Progenitor cell of endocrine pancreas (in vitro differentiated cells): ENCODE results near the gene SYT2. TPM values are rescaled to one million over a fixed set of nuclear protein-coding genes. Genes with fewer than 3 reads are reported as not detected.
"Not testable (repeated sequence)": the region's sequence is repeated elsewhere in the genome, so short reads cannot be mapped to it uniquely, and the experiment has no call there.

Experiments
- DNase-seq: peaks from one replicate; pipeline ENCODE4 v3.0.0; 2021; ENCODE audit warnings: low spot score; ENCODE audit not compliant: unreplicated experiment
- H3K27ac Mint-ChIP-seq: 2 replicates; pipeline ENCODE4 v1.8.0; 2021; ENCODE audit warnings: mild to moderate bottlenecking, moderate library complexity, mixed read lengths
- H3K27me3 Mint-ChIP-seq: 2 replicates; pipeline ENCODE4 v1.8.0; 2021; ENCODE audit warnings: mixed read lengths
- H3K36me3 Mint-ChIP-seq: 2 replicates; pipeline ENCODE4 v1.8.0; 2022; ENCODE audit warnings: mixed read lengths; ENCODE audit not compliant: insufficient read depth
- H3K4me1 Mint-ChIP-seq: 2 replicates; pipeline ENCODE4 v1.8.0; 2021; ENCODE audit warnings: low read depth, mixed read lengths
- H3K4me3 Mint-ChIP-seq: 2 replicates; pipeline ENCODE4 v1.8.0; 2021; ENCODE audit warnings: low read depth, mild to moderate bottlenecking, moderate library complexity, mixed read lengths
- H3K9me3 Mint-ChIP-seq: 2 replicates; pipeline ENCODE4 v1.8.0; 2021; ENCODE audit warnings: low read depth, mixed read lengths
- total RNA-seq: library from RNA; stranded (reverse); gene quantifications from 2 replicates; pipeline ENCODE4 v1.2.1, GENCODE V29; 2021
- TF ChIP-seq, protein P1 (sequence below): fragments of 200-600 bp; sonication (generic); IDR thresholded peaks from one replicate; pipeline ENCODE4 v1.5.0; 2021; ENCODE audit warnings: antibody characterized with exemption, mild to moderate bottlenecking; ENCODE audit not compliant: unreplicated experiment

Gene SYT2
- total RNA-seq, 1 donor from 2014 or later = 1.8 TPM

DNA sequence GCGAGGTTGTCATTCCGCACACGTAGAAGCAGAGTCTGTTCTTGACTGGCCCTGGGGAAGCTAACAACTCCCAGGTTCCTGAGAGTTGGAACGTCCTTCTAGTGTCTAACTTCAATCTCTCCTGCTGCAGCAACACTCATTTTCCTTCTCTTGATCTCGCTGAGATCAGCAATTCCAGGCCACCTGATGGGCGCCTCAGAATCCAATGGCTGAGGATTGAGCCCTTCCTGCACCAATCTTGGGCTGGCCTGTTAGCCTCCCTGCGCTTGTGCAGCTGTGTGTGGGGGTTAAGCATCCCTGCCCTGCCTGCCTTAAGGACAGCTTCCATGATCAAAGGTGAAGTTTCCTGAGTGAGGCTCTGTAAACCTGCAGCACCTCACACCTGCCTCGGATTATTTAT is 87.9 kb downstream of the SYT2 start:
- DNase-seq = no peak
- H3K9me3 Mint-ChIP-seq = no peaks in the 10 kb centered on the region
- no peak overlapping the region for H3K27ac Mint-ChIP-seq
- H3K36me3 Mint-ChIP-seq = no peaks in the 10 kb centered on the region
- H3K4me3 Mint-ChIP-seq = no peak overlapping the region
- H3K4me1 Mint-ChIP-seq = peaks cover 24% of the 10 kb centered on the region
- TF ChIP-seq, protein P1, sequence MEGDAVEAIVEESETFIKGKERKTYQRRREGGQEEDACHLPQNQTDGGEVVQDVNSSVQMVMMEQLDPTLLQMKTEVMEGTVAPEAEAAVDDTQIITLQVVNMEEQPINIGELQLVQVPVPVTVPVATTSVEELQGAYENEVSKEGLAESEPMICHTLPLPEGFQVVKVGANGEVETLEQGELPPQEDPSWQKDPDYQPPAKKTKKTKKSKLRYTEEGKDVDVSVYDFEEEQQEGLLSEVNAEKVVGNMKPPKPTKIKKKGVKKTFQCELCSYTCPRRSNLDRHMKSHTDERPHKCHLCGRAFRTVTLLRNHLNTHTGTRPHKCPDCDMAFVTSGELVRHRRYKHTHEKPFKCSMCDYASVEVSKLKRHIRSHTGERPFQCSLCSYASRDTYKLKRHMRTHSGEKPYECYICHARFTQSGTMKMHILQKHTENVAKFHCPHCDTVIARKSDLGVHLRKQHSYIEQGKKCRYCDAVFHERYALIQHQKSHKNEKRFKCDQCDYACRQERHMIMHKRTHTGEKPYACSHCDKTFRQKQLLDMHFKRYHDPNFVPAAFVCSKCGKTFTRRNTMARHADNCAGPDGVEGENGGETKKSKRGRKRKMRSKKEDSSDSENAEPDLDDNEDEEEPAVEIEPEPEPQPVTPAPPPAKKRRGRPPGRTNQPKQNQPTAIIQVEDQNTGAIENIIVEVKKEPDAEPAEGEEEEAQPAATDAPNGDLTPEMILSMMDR = no peak
- H3K27me3 Mint-ChIP-seq = no peaks in the 10 kb centered on the region

DNA sequence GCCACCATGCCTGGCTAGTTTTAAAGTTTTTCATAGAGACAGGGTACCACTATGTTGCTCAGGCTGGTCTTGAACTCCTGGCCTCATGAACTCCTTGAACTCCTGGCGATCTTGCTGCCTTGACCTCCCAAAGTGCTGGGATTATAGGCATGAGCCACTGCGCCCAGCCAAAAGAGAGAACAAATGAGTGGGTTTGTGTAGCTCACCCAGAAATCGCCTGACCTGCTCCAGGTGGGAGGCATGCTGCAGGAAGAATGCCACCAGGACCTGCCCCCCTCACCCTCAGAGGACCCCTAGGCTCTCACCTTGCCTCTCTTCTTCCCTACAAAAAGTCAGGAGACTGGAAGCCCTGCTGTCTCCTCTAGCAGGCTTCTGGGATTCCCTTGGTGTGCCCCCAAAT is 88.8 kb downstream of the SYT2 start:
- no peak for DNase-seq
- no peaks in the 10 kb centered on the region for H3K9me3 Mint-ChIP-seq
- H3K36me3 Mint-ChIP-seq = no peaks in the 10 kb centered on the region
- peaks cover 3% of the 10 kb centered on the region for H3K27me3 Mint-ChIP-seq
- TF ChIP-seq, protein P1 = no peak
- H3K4me3 Mint-ChIP-seq = no peak overlapping the region
- H3K4me1 Mint-ChIP-seq = peaks cover 24% of the 10 kb centered on the region
- no peak overlapping the region for H3K27ac Mint-ChIP-seq

DNA sequence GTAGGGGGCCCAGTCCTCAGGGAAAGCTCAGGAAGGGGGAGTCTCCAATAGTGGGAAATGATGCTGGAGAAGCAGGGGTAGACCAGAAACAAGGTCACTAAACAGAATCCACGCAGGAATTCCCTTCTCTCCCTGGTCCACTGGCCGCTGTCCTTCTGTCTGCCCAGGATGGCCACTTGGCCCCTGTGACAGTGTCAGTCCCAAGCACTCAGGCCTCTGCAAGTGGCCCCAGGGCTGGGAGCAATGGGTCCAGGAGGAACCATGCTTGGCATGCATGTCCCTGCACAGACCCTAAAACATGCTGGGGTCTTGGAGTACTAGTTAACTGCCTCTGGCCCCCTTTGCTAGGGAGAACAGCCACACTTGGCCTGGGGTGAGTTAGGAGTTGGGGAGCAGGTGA is 90.2 kb downstream of the SYT2 start:
- not testable (repeated sequence) for H3K27me3 Mint-ChIP-seq, H3K27ac Mint-ChIP-seq, DNase-seq, H3K36me3 Mint-ChIP-seq, H3K4me3 Mint-ChIP-seq, H3K9me3 Mint-ChIP-seq
- H3K4me1 Mint-ChIP-seq = peaks cover 24% of the 10 kb centered on the region

DNA sequence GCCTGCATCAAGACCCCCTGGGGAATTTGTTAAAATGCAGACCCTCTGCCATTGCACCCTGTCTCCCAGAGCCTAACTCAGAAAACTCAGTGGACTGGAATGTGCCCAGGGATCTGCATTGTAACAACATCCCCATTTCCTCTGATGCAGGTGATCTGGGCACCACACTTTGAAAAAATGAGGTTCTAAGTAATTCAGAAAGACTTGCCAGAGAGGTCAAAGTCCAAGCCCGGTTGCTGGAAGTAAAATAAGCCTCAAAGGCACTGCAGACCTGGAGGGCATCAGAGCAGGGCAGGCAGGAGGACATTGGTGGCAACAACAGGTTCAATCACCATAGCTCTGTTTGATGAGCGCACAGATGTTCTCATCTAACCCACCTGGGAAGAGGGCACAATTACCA is 90.7 kb downstream of the SYT2 start:
- Mint-ChIP-seq H3K27ac (no peak overlapping the region), H3K4me3 (no peak overlapping the region), H3K4me1 (peaks cover 24% of the 10 kb centered on the region), H3K27me3 (peaks cover 3% of the 10 kb centered on the region), H3K36me3 (no peaks in the 10 kb centered on the region), H3K9me3 (no peaks in the 10 kb centered on the region)
- TF ChIP-seq, protein P1 = no peak
- DNase-seq = no peak

DNA sequence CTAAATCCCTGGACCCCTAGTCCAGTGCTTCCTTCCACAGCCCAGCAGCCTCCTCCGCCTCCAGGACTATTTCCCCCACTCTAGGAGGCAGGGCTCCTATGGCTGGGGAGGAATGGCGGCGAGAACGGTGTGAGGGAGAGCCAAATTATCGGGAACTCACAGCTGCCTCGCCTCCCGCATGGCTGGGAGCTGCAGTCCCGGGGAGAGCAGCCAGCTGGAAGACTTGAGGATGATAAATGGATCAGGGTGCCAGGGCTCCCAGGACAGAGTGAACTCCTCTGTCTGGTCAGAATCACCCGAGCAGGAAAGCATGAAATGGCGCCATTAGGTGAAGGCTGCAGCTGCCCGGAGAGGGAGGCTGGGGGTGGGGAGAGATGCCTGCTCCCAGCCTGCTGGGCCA is 91.2 kb downstream of the SYT2 start:
- Mint-ChIP-seq H3K27ac (peak overlapping the region; percentile 56), H3K4me1 (peaks cover 24% of the 10 kb centered on the region)
- not testable (repeated sequence) for H3K27me3 Mint-ChIP-seq, DNase-seq, H3K9me3 Mint-ChIP-seq, H3K4me3 Mint-ChIP-seq, H3K36me3 Mint-ChIP-seq

DNA sequence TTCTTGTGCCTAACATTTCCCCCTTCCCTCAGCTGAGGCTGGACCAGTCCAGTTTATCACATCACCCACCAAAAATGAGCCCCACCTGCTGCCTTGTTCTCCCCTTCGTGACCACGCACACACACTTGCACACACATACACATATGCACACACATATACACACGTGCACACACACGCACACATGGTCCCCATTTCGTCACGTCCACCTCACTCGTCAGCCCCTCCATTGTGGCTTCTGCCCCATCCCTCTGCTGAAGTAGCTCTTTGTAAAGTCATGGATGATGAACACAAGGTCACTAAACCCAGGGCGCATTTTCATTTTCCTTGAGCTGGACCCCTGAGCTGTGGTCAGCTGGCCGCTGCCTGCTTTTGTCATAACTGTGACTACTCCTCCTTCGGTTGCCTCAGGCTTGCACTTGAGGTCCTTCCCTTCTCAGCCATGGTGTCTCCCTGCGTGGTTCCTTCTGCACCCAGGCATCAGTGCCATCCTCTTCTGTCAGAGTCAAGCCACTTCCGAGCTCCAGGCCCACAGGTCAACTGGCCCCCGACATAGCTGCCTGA is 93.8 kb downstream of the SYT2 start:
- TF ChIP-seq, protein P1 = no peak
- DNase-seq = no peak
- H3K4me1 Mint-ChIP-seq = peaks cover 12% of the 10 kb centered on the region
- H3K27me3 Mint-ChIP-seq = peaks cover 3% of the 10 kb centered on the region
- no peak overlapping the region for H3K4me3 Mint-ChIP-seq
- H3K9me3 Mint-ChIP-seq = no peaks in the 10 kb centered on the region
- H3K36me3 Mint-ChIP-seq = no peaks in the 10 kb centered on the region
- no peak overlapping the region for H3K27ac Mint-ChIP-seq
